NCI-H1105 (cell line): ENCODE data around the gene MRM3.
"Not testable (repeated sequence)": the region's sequence is repeated elsewhere in the genome, so short reads cannot be mapped to it uniquely, and the experiment has no call there.

ENCODE experiments used
- DNase-seq: peaks from one replicate; lab custom pipeline; 2025; lab: John Stamatoyannopoulos, UW

MRM3 gene

DNA sequence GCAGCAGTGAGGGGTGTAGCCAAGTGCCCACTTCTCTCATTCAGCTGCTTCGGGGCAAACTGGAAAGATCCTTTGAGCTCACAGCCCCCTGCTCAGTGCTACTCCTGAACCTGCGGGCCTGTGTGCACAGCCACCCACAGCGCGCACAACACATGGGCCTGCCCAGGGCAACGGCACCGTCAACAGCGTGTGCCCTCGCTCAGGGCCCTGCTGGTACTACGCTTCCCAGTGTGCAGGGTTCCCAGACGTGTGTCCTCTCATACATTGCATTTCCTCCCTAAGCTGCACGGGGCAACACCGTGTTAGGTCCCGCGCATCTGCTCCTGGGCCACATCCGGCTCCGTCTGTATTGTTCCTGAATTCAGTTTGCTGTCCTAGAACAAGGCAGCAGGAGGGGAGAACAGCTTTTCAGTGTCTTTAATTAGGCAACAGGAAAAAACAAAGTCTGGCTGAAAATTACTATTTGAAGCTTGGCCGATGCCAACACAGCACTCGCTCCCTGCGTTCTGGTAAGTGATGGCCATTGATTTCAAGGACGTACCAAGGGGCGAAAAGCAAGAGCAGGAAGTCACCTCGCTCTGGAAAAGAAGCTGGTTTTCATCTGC lies 15.2 kb downstream of the MRM3 start:
- no peak for DNase-seq

DNA sequence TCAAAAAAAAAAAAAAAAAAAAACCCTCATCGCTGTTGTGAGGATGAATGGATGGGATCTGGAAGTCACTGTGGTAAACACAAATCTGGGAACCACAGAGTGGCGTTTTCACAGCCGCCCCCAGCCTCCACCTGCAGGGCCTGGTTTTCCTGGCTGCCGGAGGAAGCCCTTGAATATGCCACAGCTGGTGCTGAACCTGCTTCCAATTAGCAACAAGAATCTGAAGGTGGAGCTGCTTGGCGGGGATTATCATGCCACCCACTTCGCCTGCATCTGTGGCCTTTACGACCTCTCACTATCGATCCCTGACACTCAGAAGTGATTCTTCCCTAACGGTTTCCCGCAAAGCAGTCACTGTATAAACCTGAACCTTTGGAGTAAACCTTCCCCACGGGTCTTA lies 16.1 kb downstream of the MRM3 start:
- no peak for DNase-seq

DNA sequence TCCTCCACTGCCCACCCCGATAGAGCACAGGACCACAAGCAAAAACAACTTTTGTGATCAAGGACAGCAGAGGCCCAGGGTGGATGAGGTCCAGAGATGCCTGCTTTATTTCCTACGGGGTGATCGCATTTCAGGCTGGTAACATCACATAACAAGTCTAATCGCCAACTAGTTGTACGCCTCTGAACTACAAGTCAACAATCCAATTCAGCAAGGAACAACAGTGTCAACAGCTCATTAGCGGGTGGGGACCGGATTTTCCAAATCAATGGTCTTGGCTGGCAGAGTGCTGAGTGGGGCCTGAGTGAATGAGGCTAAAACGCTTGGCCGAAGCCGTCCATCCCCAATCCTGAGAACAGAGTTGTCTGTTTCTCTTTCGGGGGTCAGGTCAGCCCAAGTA lies 17.1 kb downstream of the MRM3 start:
- no peak for DNase-seq

DNA sequence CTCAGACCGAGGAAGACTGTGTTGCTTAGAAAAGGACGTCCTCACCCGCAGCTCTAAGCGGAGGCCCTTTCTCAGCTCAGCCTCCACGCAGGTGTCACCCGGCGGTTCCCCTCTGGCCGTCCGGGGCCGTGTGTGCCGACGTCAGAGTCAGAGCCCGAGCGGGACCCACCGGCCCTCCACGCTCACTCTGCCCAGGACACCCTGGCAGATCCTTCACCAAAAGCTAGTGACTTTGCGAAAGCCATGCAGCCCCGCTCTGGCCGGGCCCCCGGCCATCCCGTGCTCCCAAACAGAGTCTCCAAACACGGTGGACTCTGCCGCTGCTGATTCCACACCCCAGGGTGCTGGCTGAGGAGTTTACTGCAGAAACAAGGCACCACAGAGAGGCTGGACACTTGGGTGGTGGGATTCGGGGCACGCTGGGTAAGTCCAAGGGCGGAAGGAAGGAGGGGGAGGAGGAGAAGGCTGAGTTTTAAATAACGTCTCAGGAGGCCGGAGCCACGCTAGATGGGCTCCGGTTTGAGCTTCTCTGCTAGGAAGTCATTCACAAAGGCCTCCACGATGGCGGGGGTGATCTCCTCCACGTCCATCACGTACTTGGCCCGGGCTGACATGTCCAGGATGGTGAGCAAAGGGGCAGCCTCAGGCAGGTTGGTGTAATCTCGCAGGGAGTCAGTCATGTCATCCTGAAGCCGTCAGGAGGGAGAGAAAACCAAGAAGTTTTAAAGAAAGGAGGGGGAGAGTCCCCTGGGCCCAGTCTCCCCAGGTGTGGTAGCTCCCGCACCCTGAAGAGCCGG lies 18.5 kb downstream of the MRM3 start:
- no peak for DNase-seq

DNA sequence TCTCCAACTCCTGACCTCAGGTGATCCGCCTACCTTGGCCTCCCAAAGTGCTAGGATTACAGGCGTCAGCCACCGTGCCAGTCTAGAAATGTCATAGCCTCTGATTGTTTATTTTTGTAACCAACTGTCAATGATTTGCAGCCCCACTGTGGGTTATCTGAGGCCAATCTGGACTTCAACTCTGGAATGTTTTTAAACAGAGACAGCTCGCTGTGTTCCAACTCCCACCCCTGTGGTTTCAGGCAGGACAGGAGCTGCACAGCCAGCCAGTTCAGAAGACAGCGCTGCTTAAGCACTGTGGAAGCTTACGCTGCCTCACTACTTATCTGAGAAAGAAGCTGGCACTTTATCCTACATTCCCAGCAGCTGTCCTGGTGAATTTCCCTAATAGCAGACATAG lies 19.5 kb downstream of the MRM3 start:
- no peak for DNase-seq

DNA sequence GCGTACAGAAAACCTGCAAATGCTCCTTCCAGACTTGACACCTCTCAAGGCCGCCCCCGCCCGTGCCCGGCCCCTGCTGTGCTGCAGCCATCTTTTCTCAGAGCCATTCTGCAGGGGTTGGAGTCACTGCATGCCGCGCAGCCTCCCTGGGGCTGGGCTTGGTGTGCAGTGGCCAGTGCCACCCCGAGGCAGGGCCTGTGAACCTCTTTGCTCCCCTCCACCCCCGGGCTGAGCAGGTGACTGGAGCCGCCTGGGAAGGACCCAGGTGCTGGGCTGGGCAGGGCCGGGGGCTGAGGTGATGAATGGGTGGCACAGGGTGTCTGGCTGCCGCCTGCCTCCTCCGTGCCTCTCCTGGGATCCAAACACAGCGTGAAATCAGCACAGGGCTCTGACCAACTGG lies 20.3 kb downstream of the MRM3 start:
- no peak for DNase-seq

DNA sequence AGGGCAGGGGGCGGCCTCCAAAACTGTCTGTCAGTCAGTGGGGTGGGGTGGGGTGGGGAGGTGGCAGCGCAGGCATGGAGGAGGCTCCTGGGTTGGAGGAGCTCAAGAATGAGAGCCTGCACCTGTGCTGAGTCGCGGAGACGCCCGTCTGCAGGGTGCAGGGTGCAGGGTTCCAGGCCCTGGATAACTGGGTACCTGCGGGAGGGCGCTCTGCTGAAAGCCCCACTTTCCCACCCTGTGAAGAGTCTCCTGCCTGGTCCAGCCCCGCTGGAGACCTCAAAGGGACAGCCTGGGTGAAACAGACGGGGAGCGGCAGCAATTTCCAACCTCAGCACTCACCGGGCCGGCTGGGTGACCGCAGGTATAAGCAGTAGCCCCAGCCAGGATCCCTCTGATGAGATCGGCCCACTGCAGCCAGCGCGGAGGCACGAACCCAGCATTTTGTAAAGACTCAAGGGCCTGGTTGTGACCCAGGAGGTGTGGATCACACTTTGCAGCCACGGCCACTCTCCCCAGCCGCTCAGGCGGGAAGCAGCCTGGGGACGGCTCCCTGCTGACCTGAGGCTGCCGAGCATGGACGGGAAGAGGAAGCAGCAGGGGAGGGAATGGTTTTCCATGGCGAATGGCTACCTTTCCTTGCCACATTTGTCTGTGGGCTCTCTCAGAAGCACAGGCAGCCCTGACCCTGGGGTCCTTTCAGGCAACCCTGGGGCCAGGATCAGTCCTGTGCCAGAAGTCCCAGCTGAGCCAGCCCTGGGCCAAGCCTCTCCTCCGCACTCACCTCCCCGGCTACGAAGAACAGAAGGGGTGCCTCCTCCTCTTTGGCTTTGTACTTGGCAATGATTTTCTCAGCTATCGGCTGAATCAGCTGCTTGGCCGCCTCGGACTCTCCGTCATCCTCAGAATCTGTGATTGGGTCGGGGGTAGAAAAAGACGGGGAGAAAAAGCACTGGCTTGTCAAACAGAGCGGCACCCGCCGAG lies 21.0 kb downstream of the MRM3 start:
- no peak for DNase-seq

DNA sequence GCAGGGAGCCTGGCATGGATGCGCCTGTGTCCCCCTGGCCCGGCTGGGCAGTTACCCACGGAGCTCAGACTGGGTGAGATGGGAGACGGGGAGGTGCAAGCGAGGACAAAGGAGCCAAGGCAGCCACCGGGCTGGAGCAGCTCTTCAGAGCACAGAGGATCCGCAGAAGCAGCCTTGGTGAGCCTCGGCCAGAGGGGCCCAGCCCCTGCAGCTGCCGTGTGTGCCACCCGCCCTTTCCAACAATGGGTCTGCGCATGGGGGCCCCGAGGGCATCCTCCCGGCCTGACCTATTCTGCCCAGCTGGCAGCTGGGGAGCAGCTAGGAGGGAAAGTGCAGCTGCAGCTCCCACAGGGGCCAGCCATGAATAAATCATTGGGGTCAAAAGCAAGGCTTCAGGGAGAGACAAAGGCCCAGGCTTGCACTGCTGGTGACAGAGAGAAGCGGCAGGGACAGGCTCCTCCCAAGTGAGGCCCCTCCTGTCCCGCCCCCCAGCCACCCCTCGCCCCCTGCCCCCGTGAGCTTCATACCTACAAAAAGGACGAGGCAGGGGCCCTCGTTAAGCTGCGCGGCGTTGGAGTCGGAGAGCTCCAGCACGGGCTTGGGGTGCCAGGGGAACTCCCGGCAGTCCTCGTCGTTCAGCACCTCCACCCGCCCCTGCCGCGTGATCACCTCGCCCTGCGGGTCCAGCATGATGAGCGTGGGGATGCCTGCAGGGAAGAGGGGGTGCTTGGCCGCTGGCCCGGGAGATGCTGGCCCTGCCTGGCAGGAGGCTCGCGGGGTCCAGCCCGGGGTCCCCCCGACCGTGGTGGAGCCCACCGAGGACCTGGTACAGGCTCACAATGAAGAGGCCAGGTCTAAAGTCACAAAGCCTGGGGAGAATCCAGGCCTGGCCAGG lies 22.6 kb downstream of the MRM3 start:
- DNase-seq, result no peak

DNA sequence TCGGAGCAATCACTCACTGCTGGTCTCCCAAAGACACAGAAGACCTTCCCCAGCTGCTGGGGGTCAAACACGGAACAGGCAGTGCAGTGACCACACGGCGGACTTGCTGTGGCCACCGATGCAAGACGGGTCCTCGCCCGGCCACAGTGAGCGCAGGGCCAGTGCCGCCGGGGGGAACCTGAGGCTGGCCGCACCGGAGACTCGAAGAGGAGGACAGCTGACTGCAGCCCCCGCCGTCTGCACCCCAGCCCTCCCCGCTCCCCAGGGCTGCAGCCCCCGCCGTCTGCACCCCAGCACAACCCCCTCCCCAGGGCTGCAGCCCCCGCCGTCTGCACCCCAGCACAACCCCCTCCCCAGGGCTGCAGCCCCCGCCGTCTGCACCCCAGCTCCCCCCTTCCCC lies 23.7 kb downstream of the MRM3 start:
- DNase-seq, result not testable (repeated sequence)

DNA sequence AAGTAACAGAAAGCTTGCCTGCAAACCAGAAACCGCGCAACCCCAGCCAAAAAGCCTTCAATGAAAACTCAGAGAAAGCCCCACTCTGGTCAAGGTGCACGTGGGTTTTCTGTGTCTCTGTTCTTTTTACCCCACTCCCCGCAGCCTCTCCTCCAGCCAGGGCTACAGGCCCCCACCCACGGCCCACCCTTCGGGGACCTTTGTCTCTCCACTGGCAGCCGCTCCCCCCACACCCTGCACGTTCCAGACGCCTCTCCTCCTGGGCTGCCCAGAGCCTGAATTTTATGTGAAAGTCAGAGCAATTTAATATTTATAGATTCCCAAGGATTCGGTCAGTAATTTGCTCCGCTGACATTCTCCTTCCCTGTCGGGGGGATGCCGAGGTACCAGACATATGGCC lies 24.2 kb downstream of the MRM3 start:
- DNase-seq, result no peak

DNA sequence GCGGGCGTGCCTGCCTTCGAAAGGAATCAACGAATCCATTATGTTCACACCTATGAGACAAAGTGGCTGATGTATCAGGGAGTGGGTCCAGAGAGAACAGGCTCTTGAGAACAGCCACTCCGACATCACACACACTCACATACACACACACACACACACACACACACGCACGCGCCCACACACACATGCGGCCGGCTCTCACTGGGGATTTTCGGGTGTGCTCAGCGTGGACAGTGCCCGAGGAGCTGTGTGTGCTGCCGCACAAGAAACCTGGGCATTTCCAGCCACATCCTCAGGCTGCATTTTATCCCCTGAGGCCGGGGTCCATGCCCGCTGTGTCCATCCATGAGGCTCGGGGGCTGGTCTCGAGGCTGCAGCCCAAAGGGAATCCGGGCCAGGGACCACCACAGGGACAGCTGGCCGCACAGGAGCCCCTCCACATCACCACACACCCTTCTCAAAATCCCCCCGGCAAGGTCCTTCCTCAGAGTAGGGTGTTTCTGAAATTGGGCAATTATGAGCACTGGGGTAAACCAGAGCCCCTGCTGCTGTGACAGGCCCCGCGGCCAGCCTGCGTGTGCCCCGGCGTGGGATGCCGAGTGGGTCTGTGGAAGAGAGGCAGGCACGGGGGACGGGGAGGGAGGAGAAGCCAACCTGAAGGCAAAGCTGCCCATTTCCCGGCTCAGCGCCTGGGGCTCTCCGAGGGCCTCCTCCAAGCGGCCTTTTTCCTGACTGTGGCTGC lies 24.8 kb downstream of the MRM3 start:
- DNase-seq, result no peak

DNA sequence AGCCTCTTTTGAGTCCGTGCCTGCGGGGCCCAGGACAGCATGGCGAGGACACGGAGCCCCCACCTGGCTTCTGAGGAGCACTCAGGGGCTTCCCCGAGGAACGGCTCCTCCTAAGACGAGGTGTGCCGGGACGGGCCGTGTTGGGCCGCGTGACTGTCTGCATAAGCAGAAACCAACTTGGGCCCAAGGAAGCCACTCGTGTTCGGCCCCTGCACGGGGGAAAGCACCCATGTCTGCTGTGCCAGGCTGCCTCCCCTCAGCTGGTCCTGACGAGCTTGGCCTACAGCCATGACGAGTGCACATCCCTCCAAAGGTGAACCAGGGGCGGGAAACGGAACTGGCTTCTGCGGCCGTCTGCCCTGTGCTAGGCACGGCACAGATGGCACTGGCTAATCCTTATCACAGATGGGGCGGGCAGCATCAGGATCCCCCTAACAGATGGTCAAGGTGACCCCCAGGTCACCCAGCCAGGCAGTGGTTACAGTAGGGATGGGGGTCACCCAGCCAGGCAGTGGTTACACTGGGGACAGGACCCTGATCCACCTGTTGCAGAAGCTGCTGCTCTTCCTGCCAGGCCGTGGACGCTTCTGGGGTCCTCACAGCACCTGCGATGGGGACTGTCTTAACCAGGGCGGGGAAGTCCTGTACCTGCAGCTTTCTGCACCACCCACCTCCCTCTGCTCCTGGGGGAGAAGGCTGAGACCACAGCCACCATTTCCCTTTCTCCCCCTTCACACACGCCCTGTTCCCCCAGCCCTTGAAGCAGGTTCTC lies 25.6 kb downstream of the MRM3 start:
- no peak for DNase-seq

DNA sequence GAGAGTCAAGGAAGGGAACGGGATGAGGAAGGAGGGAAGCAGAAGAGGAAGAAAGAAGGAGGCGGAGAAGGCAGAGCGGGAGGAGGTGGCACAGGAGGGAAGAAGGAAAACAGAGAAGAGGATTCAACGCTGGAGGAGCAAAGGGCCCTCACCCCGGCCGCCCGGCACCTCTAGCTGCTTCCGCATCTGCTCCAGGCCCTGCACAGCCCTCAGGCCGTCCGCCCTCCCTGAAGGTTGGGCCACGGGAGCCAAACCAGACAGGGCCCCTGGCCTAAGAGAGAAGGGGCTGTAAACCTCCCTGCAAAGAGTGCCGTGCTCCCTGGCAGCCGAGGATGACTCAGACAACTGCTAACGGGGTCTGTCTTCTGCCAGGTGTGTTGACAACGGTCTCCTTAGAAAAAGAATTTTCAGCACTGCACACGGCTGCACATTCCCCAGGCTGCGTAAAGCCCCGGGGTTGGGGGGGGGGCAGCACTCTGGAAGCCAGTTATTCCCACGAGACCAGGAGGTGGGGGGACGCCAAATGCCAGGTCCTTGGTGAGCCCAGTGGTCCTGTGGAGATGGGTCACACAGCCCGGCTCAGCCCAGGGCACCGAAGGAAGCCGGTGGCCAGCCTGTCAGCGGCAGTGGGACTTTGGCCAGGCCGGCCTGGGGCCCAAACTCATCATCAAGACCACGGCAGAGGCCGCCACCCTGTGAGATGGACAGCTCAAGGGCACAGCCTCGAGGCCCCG lies 29.1 kb downstream of the MRM3 start:
- no peak for DNase-seq

DNA sequence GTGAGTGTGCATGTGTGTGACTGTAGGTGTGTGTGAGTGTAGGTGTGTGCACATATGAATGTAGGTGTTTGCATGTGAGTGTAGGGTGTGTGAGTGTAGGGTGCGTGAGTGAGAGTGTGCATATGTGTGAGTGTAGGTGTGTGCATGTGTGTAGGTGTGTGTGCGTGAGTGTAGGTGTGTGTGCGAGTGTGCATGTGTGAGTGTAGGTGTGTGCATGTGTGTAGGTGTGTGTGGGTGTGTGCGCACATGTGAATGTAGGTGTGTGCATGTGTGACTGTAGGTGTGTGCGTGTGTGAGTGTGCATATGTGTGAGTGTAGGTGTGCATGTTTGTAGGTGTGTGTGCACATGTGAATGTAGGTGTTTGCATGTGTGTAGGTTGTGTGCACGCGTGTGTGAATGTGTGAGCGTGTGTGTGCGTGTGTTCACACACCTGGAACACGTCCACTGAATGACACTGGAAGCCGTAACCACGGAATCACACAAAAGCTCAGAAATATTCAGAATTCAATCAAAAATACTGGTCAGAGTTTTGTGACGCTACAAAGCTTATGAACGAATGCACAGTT lies 30.6 kb downstream of the MRM3 start:
- DNase-seq, result no peak

DNA sequence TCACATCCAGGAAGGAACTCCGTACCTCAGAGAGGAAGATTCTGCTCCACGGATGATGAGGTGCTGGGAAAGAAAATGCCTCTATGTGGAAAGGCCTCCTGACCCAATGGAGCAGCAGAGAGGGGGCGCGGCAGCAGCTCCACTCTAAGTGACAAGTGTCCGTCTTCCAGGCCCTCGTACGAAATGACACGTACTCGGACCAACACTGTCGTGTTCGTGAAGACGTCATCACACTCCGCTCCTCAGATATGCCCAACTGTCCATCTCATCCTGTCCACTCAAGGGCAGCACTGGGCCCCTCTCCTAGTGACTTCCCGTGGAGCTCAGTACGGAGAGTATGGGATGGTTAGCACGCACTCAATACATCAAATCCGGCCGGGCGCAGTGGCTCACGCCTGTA lies 32.2 kb downstream of the MRM3 start:
- DNase-seq, result no peak

DNA sequence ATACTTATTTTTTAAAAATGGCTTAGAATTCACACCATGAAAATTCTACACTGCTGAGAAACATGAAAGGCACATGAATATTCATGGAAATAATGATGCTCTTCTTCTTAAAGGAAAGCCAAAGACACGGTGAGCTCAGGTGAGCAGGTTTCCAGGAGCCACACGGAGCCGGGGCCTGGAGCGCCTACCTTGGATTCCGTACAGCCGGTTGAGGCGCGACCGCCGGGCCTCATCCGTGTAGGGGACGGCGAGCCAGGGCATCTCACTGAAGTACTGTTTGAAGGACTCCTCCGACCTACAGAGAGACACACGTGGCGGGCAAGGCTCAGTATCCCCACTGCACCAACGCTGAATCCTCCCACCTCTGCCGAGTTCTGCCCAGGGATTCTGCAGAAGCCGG lies 37.1 kb downstream of the MRM3 start:
- DNase-seq, result no peak

DNA sequence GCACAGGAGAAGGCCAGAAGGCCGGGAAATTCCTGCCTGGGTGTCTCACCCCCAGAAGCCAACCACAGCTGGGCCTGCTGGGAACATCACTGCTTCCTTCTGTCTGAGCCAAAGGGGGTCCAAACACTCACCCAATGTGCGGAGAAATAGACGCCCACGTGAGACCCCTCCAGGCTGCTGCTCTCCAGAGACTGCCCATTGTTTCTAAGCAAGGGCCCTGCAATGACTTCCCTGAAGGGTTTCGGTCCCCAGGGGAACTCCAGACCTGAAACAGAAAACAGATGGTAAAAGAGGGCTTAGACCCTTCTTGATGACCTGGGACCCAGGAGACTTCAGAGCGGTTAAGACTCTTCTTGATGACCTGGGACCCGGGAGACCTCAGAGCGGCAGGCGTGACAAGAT lies 41.3 kb downstream of the MRM3 start:
- DNase-seq, result no peak

DNA sequence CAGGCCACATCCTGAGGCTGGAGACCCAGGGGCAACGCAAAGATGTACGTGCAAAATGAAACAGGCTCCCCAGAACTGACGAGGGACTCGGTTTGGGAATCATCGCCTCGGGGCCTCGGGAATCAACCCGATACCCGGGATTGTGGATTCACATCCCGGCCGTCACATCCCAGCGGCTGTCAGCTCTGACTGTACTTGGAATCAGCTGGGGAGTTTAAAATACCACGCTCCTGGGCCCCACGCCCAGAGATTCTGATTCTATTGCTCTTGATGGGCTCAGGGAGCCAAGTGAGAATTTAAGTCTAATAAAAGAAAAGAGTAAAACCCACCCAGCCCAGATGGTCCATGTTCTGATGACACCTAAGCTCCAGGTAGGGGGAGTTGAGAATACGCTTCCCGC lies 42.2 kb downstream of the MRM3 start:
- DNase-seq, result no peak

DNA sequence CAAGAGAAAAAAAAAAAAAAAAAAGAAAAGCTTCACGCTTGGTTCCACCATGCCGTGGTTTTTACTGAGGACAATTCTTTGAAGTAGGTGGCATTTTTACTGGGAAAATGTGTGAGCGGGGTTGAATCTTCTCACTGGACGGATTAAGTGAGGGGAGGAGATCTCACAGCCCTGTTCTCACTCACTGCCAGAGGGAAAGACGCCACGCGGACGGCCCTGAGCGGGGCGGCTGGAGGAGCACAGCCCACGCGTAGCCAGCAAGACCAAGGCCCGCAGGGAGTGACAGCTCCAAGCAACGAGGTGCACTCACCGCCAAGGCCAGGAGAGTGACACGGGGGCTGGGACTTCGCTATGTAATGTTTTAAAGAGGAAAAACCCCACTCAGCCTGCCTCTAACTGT lies 43.1 kb downstream of the MRM3 start:
- no peak for DNase-seq
